PC-9 (cell line): ENCODE data around the gene ABR.

Experiments
- EZH2 ChIP-seq: fragments of 200-600 bp; sonication (generic); IDR thresholded peaks from 2 replicates; pipeline ENCODE4 v1.8.0; 2017; ENCODE audit warnings: antibody characterized with exemption, low read depth
- TF ChIP-seq, protein P1 (sequence below): fragments of 200-600 bp; sonication (generic); conservative IDR thresholded peaks from 2 replicates; pipeline ENCODE4 v1.6.1; 2017; ENCODE audit warnings: mixed run types, antibody characterized with exemption, mild to moderate bottlenecking, moderate library complexity

DNA sequence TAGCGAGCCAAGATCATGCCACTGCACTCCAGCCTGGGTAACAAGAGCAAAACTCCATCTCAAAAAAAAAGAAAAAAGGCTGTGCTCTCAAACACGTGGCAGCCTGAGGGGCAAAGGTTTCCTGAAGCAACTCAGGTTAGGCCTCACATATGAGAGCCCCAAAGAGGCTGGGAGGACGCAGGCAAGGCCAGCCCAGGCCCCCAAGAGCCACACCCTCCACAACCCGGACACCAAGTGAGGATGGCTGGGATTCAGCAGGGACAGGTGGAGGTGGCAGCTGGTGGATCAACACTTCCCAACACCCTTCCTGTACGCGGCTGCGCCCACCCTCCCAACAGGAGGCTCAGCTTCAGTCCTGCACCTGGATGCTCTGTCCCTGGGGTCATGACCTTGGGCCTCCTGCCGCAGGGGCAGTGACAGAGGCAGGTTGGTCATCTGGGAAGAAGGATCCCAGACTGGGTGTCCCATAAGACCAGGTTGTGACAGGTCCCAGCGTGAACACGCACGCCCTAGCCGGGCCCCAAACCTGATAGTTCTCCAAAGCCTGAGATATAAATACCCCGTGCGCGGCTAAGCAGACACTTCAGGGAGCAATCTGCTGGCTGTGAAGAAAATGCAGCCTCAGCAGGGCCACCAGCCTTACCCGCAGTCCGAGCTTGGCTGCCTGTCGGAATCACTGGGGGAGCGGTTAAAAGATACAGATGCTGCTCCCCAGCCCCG lies 104.7 kb downstream of the ABR start:
- TF ChIP-seq, protein P1, sequence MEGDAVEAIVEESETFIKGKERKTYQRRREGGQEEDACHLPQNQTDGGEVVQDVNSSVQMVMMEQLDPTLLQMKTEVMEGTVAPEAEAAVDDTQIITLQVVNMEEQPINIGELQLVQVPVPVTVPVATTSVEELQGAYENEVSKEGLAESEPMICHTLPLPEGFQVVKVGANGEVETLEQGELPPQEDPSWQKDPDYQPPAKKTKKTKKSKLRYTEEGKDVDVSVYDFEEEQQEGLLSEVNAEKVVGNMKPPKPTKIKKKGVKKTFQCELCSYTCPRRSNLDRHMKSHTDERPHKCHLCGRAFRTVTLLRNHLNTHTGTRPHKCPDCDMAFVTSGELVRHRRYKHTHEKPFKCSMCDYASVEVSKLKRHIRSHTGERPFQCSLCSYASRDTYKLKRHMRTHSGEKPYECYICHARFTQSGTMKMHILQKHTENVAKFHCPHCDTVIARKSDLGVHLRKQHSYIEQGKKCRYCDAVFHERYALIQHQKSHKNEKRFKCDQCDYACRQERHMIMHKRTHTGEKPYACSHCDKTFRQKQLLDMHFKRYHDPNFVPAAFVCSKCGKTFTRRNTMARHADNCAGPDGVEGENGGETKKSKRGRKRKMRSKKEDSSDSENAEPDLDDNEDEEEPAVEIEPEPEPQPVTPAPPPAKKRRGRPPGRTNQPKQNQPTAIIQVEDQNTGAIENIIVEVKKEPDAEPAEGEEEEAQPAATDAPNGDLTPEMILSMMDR = no peak
- no peak for TF ChIP-seq EZH2
